GM21528 (cell line): ENCODE results near the gene IGSF23.

Experiments used
- ATAC-seq: cut with Tn5 transposase; IDR thresholded peaks from one replicate; pipeline ENCODE4 v1.9.1; 2021; ENCODE audit warnings: mild to moderate bottlenecking, moderate library complexity; ENCODE audit not compliant: unreplicated experiment, low FRiP score

Gene IGSF23

DNA sequence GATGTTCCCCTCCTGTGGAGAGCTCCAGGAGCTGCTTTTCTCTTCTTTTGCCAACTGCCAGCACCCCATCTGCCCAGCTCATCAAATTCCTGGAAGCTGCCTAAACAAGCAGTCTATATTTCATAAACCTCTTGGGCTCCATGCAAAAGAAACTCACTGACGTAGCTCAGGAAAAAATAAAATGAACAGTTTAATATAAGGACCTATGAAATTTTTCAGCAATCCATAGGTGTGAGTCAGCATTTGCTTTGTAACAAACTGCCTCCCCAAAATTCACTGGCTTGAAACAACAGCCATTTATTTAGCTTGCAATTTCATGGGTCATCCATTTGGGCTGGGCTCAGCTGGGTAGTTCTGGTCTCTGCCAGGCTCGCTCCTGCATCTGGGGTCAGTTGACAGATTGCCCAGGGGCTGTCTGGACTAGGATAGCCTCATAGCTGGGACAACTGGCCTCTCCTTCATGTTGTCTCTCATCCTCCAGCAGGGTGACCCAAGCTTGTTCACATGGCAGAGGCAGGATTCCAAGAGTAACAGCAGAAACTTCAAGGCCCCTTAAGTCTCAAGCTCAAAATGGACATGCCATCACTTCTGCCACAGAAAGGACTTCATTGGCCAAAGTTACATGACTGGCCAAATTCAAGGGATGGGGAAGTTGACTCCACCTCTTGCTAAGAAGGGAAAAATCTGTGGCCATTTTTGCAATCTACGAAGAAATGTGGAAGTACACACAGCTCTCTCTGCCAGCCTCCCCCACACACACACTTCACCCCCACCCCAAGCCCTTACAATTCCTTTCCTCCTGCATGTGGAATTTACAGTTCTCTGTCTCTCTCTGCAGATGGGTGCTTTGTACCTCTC, 22.4 kb downstream of the IGSF23 start:
- no peak for ATAC-seq

DNA sequence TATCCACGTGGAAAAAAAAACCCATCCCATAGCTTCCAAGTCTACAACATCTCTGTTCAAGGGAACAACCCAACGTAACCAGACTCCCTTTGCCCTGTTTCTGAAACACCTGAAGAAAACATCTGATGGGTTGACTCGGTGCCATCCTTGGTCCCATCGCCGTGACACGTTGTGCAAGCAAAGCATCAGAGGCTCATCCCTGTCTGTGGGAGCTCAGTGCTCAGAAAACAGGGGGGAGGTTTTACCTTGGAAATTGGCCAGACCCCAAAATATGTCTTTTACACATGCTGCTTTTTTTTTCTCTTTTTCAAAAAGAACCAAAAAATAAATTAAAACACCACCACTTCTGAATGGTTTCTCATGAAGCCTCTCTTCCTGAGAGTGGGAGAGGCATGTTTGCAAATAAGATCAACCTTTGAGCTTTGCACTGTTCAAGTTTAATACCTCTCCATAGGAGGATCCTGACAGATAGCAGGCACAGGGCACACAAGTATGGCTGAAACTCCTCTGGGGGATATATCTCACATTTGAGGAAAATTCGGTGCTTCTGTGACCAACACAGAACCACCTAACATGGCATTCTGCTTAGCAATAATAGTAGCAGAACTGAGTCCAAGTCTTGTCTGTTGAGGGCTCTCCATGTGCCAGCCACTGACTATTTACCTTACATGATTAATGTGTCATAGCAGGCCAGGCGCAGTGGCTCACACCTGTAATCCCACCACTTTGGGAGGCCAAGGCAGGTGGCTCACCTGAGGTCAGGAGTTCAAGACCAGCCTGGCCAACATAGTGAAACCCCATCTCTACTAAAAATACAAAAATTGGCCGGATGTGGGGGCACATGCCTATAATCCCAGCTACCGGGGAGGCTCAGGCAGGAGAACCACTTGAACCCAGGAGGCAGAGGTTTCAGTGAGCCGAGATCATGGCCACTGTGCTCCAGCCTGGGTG, 23.4 kb downstream of the IGSF23 start:
- ATAC-seq = no peak

DNA sequence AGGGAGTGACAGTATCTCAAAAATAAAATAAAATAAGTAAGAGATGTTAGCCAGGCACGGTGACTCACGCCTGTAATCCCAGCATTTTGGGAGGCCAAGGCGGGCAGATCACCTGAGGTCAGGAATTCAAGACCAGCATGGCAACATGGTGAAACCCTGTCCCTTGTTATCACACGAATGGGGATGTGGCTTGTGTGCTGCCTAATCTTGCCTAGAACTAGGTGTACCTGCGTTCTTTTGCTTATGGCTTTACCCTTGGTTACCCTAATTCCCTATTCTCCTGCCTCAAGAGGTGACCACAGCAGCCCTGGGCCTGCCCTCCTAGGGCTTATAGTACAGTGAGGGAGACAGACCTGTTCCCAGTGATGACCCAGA, 24.0 kb downstream of the IGSF23 start:
- ATAC-seq = no peak

DNA sequence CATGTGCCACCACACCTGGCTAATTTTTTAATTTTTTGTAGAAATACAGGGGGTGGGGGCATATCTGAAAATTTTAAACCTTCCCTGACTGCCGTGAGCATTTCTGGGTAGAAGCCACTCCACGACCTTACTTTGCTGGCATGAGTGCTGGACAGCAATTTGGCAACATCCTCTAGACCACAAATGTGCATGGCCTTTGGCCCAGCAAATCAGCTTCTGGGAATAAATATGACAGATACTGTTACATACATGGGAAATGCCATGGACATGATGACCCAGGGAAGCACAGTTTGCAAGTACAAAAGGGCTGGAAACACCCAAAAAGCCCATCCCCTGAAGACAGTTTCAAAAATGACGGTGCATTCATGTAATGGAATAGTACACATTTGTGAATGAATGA, 27.2 kb downstream of the IGSF23 start:
- no peak for ATAC-seq

DNA sequence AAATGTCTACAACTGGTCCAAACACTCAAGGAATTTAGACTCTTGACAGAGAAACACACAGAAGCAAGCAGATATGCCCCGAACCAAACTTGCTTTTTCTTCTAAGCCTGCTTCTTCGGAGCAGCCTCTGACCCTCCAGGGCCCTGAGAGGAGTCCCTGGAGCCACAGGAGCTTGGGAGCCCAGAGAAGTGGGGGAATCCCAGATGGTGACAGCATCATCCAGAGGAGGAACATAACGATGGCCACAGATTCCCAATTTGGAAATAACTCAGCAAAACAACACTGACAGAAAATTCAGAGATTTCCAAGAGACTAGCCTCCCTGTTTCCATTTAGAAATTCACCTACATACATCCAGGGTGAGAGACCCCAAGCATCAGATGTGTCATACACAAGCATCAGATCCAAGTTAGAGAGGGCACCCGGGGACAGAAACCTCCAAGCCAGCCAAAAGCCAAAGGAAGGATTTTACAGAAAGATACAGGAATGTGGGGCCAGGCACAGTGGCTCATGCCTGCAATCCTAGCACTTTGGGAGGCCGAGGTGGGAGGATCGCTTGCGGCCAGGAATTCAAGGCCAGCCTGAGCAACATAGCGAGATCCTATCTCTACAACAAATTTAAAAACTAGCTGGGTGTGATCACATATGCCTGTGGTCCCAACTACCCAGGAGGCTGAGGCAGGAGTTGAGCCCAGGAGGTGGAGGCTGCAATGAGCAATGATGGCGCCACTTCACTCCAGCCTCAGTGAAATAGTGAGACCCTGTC, 28.3 kb downstream of the IGSF23 start:
- ATAC-seq = no peak

DNA sequence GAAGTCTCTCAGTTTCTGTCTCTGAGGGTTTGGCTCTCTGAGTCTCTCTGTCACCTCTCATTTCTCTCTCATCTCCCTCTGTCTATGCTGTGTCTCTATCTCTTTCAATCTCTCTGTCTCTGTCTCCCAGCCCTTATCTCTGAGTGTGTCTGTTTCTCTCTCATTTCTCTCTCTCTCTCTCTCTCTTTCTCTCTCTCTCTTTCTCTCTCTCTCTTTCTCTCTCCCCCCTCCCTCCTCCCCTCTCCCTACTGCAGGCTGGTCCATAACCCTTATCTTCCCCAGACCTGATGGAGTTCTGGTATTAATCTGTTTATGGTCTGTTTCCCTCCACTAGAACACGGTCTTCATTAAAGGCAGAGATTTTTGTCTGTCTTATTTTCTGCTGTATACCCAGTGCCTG, 29.0 kb downstream of the IGSF23 start:
- ATAC-seq = no peak

DNA sequence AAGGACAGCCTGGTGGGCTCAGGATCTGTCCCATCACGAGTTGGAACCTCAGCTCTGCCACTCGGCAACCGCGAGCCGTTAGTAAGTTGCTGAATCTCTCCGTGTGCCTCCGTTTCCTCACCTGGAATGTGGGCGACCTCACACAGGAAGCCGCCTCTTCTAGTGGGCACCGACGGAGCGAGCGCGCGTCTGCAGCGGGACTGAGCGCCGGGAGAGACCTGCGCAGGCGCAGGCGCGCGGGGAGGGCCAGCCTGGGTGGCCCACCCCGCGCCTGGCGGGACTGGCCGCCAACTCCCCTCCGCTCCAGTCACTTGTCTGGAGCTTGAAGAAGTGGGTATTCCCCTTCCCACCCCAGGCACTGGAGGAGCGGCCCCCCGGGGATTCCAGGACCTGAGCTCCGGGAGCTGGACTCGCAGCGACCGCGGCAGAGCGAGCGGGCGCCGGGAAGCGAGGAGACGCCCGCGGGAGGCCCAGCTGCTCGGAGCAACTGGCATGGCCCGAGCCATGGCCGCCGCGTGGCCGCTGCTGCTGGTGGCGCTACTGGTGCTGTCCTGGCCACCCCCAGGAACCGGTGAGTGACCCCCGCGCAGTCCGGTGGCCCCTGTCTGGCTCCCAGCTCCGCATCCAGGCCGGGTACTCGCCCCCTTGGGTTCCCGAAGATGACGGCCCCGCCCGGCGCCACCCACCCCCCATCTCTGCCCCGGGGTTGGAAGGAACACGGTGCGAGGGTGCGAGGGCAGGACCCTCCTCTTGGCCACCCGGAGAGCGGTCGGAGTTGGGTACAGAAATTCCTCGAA, 30.4 kb downstream of the IGSF23 start, which contains the start of gene PVR:
Gene PVR (plus strand): TSS at position 306 of the 797 bp plus-strand sequence. CDS start 187 bp downstream, at position 493.
- no peak for ATAC-seq

DNA sequence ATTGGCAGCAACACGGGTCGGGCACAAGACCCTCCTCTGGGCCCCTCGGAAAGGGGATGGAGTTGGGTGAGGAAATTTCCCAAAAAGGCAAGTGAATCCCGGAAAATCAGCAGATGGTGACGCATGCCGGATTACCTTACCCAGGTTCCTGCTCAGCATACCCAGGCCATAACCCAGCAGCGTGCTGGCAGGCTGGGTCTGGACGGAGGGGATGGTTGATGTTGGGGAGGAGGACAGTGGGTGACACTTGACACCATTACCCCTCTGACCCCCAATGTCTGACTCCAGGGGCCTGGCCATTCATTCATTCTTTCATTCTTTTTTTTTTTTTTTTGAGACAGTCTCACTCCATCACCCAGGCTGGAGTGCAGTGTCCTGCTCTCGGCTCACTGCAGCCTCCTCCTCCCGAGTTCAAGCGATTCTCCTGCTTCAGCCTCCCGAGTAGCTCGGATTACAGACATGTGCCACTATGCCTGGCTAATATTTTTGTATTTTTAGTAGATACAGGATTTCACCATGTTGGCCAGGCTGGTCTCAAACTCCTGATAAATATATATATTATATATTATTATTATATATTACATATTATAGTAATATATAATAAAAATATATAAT, 31.1 kb downstream of the IGSF23 start:
- no peak for ATAC-seq

DNA sequence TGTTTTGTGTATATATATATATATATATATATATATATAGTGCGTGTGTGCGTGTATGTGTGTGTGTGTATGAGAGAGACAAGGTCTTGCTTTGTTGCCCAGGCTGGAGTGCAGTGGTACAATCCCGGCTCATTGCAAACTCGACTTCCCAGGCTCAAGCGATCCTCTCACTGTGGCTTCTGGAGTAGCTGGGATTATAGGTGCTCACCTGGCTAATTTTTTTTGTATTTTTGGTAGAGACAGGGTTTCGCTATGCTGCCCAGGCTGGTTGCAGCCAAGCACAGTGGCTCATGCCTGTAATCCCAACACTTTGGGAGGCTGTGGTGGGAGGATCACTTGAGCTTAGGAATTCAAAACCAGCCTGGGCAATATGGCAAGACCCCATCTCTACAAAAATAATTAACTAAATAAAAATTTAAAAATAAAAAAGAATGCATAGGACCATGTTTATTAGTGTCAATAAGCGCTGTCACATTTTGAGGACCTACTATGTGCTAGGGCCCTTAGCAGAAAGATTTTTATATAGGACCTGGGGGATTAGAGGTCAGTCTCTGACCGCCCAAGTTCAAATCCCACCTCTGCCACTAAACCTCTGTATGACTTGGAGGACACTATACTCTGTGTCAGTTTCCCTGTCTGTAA, 32.2 kb downstream of the IGSF23 start:
- ATAC-seq = no peak

DNA sequence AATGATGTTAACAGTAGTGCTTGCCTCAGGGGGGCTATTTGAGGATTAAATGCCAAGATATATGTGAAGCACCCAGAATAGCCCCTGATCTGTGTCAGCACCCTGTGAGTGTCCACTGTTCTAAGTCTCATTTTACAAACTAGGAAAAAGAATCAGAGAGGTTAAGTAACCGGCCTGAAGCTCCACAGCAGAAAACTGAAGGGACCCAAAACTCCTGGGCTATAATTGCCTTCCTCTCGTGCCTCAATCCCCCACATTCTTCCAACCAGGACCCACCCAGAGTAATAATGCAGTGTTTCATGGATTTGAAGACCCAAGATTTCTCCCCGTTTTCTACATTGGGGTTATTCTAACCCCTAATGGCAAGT, 32.7 kb downstream of the IGSF23 start:
- ATAC-seq = no peak

DNA sequence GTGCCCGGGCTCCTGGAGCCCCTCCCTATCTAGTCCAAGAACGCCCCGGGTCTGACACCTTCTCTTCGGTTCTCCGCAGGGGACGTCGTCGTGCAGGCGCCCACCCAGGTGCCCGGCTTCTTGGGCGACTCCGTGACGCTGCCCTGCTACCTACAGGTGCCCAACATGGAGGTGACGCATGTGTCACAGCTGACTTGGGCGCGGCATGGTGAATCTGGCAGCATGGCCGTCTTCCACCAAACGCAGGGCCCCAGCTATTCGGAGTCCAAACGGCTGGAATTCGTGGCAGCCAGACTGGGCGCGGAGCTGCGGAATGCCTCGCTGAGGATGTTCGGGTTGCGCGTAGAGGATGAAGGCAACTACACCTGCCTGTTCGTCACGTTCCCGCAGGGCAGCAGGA, 33.8 kb downstream of the IGSF23 start:
- ATAC-seq = no peak

DNA sequence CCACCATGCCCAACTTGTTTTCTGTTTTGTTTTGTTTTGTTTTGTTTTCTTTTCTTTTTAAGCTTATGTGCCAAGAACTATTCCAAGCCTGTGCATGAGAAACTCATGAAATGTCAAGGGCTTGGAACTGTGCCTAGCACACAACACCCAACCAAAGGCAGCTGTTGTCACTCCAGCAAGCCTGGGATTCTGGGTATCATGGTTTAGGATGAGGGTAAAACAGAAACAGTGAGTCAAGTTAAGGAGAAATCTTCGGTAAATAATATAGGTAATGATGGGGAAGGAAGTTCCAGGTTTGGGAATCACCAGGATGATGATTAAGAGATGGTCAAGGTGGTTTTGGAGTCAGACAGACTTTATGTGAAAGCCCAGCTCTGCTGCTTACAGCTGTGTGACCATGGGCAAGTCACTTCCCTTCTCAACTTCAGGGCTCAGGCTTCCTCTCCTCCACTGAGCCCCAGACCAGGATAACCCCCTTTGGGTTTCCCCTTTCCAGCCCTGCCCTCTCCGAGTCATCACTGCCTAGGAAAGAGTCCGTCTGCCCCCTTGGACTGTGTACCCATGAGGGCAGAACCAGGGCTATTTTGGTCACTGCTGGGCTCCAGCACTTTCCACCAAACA, 35.4 kb downstream of the IGSF23 start:
- ATAC-seq = no peak

DNA sequence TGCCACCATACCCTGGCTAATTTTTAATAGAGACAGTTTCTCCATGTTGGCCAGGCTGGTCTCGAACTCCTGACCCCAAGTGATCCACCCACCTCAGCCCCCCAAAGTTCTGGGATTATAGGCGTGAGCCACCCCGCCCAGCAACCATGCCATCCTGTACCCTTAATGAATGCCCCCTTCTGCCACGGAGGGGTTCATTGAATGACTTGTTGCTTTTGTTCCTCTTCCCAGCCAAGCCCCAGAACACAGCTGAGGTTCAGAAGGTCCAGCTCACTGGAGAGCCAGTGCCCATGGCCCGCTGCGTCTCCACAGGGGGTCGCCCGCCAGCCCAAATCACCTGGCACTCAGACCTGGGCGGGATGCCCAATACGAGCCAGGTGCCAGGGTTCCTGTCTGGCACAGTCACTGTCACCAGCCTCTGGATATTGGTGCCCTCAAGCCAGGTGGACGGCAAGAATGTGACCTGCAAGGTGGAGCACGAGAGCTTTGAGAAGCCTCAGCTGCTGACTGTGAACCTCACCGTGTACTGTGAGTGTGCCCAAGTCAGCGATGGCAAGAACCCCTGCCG, 36.3 kb downstream of the IGSF23 start:
- ATAC-seq = no peak

DNA sequence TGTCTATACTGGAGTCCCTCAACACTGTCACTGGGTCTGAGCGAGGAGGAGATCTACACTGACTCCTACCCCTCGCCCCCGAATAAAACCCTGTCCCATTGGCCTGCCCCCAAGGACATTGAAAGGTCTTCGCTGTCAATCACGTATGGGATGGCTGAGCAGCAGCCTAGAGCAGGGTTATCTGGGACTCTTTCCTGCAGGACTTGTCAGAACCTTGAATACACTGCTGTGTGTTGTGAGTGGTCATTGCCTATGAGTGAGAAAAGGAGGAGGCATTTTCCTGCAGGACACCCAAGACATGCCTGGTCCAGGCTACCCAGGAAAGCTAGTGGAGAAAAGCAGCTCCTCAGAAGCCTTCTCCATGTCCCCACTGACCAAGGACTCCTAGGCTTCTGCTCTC, 40.0 kb downstream of the IGSF23 start:
- ATAC-seq = no peak

DNA sequence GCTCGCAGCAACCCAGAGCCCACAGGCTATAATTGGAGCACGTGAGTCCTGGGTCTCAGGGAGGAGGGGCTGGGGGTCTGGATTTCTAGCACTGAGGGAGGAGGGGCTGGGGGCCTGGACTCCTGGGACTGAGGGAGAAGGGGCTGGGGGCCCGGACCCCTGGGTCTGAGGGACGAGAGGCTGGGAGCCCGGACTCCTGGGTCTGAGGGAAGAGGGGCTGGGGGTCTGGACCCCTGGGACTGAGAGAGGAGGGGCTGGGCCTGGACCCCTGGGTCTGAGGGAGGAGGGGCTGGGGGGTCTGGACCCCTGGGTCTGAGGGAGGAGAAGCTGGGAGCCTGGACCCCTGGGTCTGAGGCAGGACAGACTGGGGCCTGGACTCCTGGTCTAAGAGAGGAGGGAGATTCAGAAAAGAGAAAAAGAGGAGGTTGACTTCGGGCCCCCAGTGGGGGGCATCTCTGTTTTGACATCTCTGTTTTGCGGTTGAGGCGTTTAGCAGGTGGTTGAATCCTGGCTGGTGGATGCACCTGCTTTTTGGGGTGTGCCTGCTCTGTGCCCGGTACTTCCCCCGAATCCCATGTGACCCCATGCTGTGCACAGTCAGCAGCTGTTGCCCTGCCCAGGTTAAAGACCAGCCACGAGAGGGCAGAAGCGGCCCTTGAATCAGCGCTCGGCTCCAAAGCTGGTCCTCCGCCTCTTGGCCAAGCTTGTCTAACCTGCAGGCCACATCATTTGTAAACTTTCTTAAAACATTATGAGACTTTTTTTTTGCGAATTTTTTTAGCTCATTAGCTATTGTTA, 40.8 kb downstream of the IGSF23 start:
- peak; percentile 72 for ATAC-seq

DNA sequence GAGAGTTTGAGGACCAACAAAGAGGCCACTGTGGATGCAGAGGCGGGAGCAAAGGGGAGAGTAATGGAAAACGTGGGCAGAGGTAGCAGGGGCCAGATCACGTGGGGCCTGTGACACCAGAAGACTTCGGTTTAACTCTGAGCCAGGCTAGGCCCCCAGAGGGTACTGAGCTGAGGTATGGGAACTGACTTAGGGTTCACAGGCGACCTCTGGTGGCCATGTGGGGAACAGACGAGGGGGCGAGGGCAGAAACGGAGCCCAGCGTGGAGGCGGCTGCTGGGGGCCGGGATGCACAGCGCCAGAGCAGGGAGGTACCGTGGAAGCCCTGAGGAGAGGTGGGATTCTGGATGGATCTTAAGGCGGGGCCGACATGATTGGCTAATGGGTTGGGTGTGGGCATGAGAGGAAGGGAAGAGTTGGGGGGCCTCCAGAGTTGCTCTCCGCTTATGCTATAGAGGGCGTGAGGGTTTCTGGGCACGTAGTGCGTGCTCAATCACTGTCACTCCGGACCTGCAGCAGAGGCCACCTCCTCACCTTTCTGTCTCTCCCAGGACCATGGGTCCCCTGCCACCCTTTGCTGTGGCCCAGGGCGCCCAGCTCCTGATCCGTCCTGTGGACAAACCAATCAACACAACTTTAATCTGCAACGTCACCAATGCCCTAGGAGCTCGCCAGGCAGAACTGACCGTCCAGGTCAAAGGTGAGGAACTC, 44.0 kb downstream of the IGSF23 start:
- ATAC-seq = no peak
